ENCODE results near the gene DSTN. TPM values are rescaled to one million over a fixed set of nuclear protein-coding genes. Genes with fewer than 3 reads are reported as not detected.
A peak's percentile ranks its signal among the peaks of the same experiment; 100 is the strongest.

DSTN gene
- total RNA-seq, 1 donor from 2014 or later = 463 TPM

DNA sequence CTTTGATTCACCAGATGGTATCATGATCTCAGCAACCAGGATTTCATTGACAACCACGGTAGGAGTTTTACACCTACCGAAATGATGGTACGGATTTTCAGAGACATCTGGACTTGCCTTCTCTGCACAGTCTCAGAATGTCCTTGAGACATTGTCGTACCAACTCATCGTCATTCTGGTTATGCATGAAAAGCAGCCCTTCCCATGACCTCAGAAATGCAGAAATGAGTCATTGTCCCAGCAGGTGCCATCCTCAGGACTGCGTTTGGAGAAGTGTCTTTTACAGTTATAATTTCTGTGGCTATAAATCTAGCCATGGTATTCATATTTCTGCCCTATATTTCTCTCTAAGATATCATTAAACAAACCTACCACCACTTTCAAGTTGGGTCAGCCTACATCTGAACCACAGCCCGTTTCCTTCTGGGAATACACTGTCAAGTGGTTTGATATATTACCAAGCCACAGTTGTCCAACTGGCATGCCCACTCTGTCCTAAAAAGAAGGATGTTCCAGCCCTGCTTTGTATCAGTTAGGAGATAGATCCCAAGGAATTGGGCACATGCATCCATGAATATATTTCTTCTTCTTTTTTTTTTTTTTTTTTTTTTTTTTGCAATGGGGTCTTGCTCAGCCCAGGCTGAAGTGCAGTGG, 31.2 kb upstream of the DSTN start:
- H3K4me1 ChIP-seq = peaks cover 7% of the 10 kb centered on the region
- intact Hi-C loops (cut with DNase I) = loop anchor here (5.0 to 10.0 kb wide), 2 partner anchors 46 to 79 kb away; no protein-coding TSS in a partner anchor
- no peak overlapping the region for H3K4me3 ChIP-seq
- TF ChIP-seq, protein P1, sequence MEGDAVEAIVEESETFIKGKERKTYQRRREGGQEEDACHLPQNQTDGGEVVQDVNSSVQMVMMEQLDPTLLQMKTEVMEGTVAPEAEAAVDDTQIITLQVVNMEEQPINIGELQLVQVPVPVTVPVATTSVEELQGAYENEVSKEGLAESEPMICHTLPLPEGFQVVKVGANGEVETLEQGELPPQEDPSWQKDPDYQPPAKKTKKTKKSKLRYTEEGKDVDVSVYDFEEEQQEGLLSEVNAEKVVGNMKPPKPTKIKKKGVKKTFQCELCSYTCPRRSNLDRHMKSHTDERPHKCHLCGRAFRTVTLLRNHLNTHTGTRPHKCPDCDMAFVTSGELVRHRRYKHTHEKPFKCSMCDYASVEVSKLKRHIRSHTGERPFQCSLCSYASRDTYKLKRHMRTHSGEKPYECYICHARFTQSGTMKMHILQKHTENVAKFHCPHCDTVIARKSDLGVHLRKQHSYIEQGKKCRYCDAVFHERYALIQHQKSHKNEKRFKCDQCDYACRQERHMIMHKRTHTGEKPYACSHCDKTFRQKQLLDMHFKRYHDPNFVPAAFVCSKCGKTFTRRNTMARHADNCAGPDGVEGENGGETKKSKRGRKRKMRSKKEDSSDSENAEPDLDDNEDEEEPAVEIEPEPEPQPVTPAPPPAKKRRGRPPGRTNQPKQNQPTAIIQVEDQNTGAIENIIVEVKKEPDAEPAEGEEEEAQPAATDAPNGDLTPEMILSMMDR (IDR thresholded peaks at IDR 0.05) = no peak
- no peaks in the 10 kb centered on the region for H3K27me3 ChIP-seq
- H3K36me3 ChIP-seq = no peaks in the 10 kb centered on the region
- DNase-seq = no peak
- H3K27ac ChIP-seq = no peak overlapping the region
- no peaks in the 10 kb centered on the region for H3K9me3 ChIP-seq
- ATAC-seq = no peak

DNA sequence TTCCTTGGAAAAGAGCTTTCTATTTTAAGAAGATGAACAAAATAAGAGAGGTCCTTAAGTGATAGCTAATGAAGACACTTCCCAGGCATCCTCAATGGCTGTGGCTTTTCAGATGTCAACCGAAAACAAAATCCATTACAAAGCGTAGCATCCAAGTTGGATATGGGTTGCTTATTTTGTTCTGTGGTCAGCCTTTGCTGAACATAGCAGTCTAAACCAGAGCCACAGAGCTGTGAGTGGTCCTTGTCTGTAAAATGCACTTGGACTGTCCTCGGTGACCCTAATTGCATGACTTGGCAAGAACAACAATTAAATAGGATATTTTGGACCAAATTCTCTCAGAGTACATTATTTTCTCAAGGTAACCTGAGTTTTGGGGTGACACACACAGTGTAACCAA, 28.3 kb upstream of the DSTN start:
- intact Hi-C loops (cut with DNase I) = no loop called here
- DNase-seq = no peak
- TF ChIP-seq, protein P1 (IDR thresholded peaks at IDR 0.05) = no peak
- H3K27ac ChIP-seq = peak overlapping the region; percentile 34
- H3K27me3 ChIP-seq = no peaks in the 10 kb centered on the region
- no peaks in the 10 kb centered on the region for H3K9me3 ChIP-seq
- no peaks in the 10 kb centered on the region for H3K36me3 ChIP-seq
- peak; percentile 4 for ATAC-seq
- peaks cover 22% of the 10 kb centered on the region for H3K4me1 ChIP-seq
- H3K4me3 ChIP-seq = no peak overlapping the region

DNA sequence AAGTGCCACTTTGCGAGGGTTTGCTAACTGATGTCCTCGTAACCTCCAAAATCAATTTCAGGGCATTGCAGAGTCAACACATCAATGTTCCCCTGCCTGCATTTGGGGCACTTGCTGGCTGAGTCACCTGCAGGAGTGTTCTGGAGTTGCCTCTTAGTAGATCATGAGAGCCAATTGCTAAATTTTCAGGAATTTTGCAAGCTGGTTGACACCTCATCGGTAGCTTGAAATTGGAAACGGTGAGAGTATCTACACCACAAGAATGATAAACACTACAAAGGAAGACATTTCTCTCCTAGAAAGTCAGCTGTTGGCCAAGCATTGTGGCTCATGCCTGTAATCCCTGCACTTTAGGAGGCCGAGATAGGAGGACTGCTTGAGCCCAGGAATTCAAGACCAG, 27.9 kb upstream of the DSTN start:
- Histone ChIP-seq H3K9me3 (no peaks in the 10 kb centered on the region), H3K27me3 (no peaks in the 10 kb centered on the region), H3K27ac (peak overlapping the region; percentile 61), H3K4me3 (no peak overlapping the region), H3K36me3 (no peaks in the 10 kb centered on the region), H3K4me1 (peaks cover 22% of the 10 kb centered on the region)
- peak; percentile 84 for ATAC-seq
- intact Hi-C loops (cut with DNase I) = no loop called here
- no peak for DNase-seq
- TF ChIP-seq, protein P1 (IDR thresholded peaks at IDR 0.05) = no peak

DNA sequence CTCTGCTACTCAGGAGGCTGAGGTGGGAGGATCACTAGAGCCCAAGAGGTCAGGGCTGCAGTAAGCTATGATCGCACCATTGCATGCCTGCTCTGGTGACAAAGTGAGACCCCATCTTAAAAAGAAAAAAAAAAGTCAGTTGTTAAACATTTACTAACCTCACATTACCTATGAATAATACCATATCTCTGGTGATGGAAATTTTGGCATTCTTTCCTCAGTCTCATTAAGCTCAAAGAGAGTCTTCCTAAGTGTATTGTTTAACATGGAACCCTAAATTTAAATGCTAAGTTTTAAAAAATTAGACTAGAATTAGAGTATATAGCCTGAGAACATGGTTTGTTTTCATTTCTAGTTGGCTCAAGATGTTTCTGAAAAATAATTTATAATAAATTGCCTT, 27.4 kb upstream of the DSTN start:
- intact Hi-C loops (cut with DNase I) = no loop called here
- peak overlapping the region; percentile 61 for H3K27ac ChIP-seq
- no peaks in the 10 kb centered on the region for H3K36me3 ChIP-seq
- ATAC-seq (no peak), DNase-seq (no peak)
- H3K4me3 ChIP-seq = no peak overlapping the region
- no peaks in the 10 kb centered on the region for H3K9me3 ChIP-seq
- H3K27me3 ChIP-seq = no peaks in the 10 kb centered on the region
- TF ChIP-seq, protein P1 (IDR thresholded peaks at IDR 0.05) = no peak
- H3K4me1 ChIP-seq = peaks cover 22% of the 10 kb centered on the region

DNA sequence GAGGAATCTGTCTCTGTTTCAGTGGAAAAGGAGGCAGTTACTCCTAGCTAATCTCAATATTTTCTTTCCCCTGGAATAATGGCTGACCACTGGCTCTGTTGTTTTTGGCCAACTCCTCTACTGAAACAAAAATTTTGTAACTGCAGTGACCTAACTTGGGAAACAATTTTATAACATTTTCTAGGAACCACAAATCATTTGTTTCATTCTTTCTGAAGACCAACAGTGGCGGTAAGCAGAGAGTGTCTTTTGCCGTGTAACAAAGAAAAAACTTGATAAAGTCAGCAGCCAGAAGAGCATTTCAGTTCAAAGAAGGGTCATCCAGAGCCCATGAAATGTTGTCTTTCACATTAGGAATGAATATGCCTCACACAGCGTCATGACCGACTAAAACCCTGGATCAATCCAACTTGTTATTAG, 26.9 kb upstream of the DSTN start:
- TF ChIP-seq, protein P1 (IDR thresholded peaks at IDR 0.05) = no peak
- Histone ChIP-seq H3K27me3 (no peaks in the 10 kb centered on the region), H3K4me1 (peaks cover 22% of the 10 kb centered on the region), H3K9me3 (no peaks in the 10 kb centered on the region), H3K36me3 (no peaks in the 10 kb centered on the region), H3K27ac (peak overlapping the region; percentile 61), H3K4me3 (no peak overlapping the region)
- no peak for ATAC-seq
- DNase-seq = no peak
- intact Hi-C loops (cut with DNase I) = no loop called here

All from upper lobe of right lung (tissue), 1 donor.